HCT116 (cell line): Measurements from ENCODE around the gene PPT2. TPM values are rescaled to one million over a fixed set of nuclear protein-coding genes. Genes with fewer than 3 reads are reported as not detected.

Experiments
- ATAC-seq: fragments of 200-7000 bp; cut with Tn5 transposase; 2 replicates; pipeline ENCODE4 v1.9.1; 2020; ENCODE audit warnings: mild to moderate bottlenecking, moderate library complexity
- BruUV-seq: library from RNA; stranded (reverse); fragments of 400-500 nt; replicated peaks from 2 replicates; lab custom pipeline; 2021; lab: Mats Ljungman, UMichigan
- CTCF ChIA-PET: fragments of 300-600 bp; sonication (Branson Sonifier 250); formaldehyde crosslinking; loops from one replicate; lab custom pipeline; 2021; ENCODE audit warnings: antibody characterized with exemption; lab: Charles Lee
- POLR2A ChIA-PET: fragments of 300-600, 350-600 bp; sonication (Branson Sonifier 250); formaldehyde crosslinking; loops from one replicate; lab custom pipeline; 2021; ENCODE audit warnings: antibody characterized with exemption; lab: Charles Lee
- RAD21 ChIA-PET, 2 experiments: fragments of 300-600 bp; sonication (Branson Sonifier 250); formaldehyde crosslinking; loops; one replicate each; lab custom pipeline; 2023; ENCODE audit warnings: low total read pairs in 2 of 2; ENCODE audit not compliant: uncharacterized antibody in 2 of 2, unreplicated experiment in 2 of 2, low non-redundant PET in 1 of 2; lab: Charles Lee
- DNase-seq: peaks from one replicate; pipeline ENCODE4 v3.0.0-alpha.2; 2010; ENCODE audit warnings: low read depth, low spot score
- H2AFZ ChIP-seq: fragments of 200-600 bp; shearing (Covaris generic), sonication (generic); 2 replicates; pipeline ENCODE4 v1.6.1; 2017; ENCODE audit warnings: low read depth, mixed run types, mixed read lengths, antibody characterized with exemption, low read length; ENCODE audit not compliant: poor library complexity, severe bottlenecking
- H3K27ac ChIP-seq: 2 replicates; pipeline ENCODE4 v1.5.1; 2012; ENCODE audit warnings: low read depth, low read length
- H3K27me3 ChIP-seq: fragments of 200-600 bp; sonication (generic); 2 replicates; pipeline ENCODE4 v1.6.1; 2016; ENCODE audit warnings: mixed run types, low read length, mixed read lengths; ENCODE audit not compliant: insufficient read depth
- H3K36me3 ChIP-seq, 2 experiments: fragments of 200-500 bp in 1 of 2; fragments of 200-600 bp in 1 of 2; sonication (Bioruptor generic) in 1 of 2; sonication (generic) in 1 of 2; 2 replicates each; pipeline versions ENCODE4 v1.5.1 to v1.6.1; 2014 to 2016; ENCODE audit warnings: low read length in 2 of 2, inconsistent platforms in 1 of 2, mixed read lengths in 1 of 2, mixed run types in 1 of 2; ENCODE audit not compliant: insufficient read depth in 2 of 2, control insufficient read depth in 1 of 2
- H3K4me1 ChIP-seq, 2 experiments: fragments of 200-600 bp in 1 of 2; sonication (generic) in 1 of 2; 2 replicates each; pipeline versions ENCODE4 v1.5.1 to v1.6.1; 2012 to 2017; ENCODE audit warnings: low read length in 2 of 2, inconsistent platforms in 1 of 2, mild to moderate bottlenecking in 1 of 2, mixed read lengths in 1 of 2, mixed run types in 1 of 2, moderate library complexity in 1 of 2; ENCODE audit not compliant: insufficient read depth in 2 of 2, control insufficient read depth in 1 of 2
- H3K4me2 ChIP-seq: fragments of 200-600 bp; sonication (generic); 2 replicates; pipeline ENCODE4 v1.6.1; 2017; ENCODE audit warnings: mixed run types, low read length, mixed read lengths
- H3K4me3 ChIP-seq, 2 experiments: fragments of 200-600 bp in 1 of 2; sonication (generic) in 1 of 2; replicated peaks in 1 of 2; 2 replicates each; pipeline ENCODE4 v1.5.1; 2011 to 2016; ENCODE audit warnings: low read length in 2 of 2, control low read depth in 1 of 2, low read depth in 1 of 2, mild to moderate bottlenecking in 1 of 2, mixed read lengths in 1 of 2, mixed run types in 1 of 2
- H3K79me2 ChIP-seq: fragments of 200-600 bp; sonication (generic); 2 replicates; pipeline ENCODE4 v1.6.1; 2017; ENCODE audit warnings: mild to moderate bottlenecking, mixed run types, low read length, moderate library complexity, mixed read lengths; ENCODE audit not compliant: insufficient read depth
- H3K9ac ChIP-seq: fragments of 200-600 bp; sonication (generic); 2 replicates; pipeline ENCODE4 v1.6.1; 2016; ENCODE audit warnings: low read length, mixed read lengths
- H3K9me2 ChIP-seq: fragments of 200-600 bp; sonication (generic), shearing (Covaris generic); 2 replicates; pipeline ENCODE4 v1.6.1; 2017; ENCODE audit warnings: mixed run types, mild to moderate bottlenecking, moderate library complexity; ENCODE audit not compliant: insufficient read depth
- H3K9me3 ChIP-seq, 2 experiments: fragments of 200-500 bp in 1 of 2; fragments of 200-600 bp in 1 of 2; sonication (Bioruptor generic) in 1 of 2; sonication (generic) in 1 of 2; 2 replicates each; pipeline ENCODE4 v1.6.1; 2014 to 2017; ENCODE audit warnings: low read length in 2 of 2, mixed read lengths in 2 of 2, inconsistent platforms in 1 of 2, low read depth in 1 of 2, mild to moderate bottlenecking in 1 of 2, mixed run types in 1 of 2, moderate library complexity in 1 of 2; ENCODE audit not compliant: control insufficient read depth in 1 of 2, insufficient read depth in 1 of 2
- H4K20me1 ChIP-seq: fragments of 200-600 bp; sonication (generic), shearing (Covaris generic); 2 replicates; pipeline ENCODE4 v1.6.1; 2017; ENCODE audit warnings: mixed run types, mild to moderate bottlenecking, moderate library complexity; ENCODE audit not compliant: insufficient read depth
- CBX3 ChIP-seq: IDR thresholded peaks from 2 replicates; pipeline ENCODE4 v1.6.1; 2012; ENCODE audit warnings: low read depth
- EGR1 ChIP-seq: IDR thresholded peaks from 2 replicates; pipeline ENCODE4 v1.6.1; 2012; ENCODE audit warnings: low read depth
- SIN3A ChIP-seq: IDR thresholded peaks from 2 replicates; pipeline ENCODE4 v1.6.1; 2012; ENCODE audit warnings: low read depth
- intact Hi-C: fragments of 100-400 bp; cut with micrococcal nuclease; formaldehyde crosslinking; loops from 2 replicates; pipeline ENCODE4 v1.10.0; 2022
- total RNA-seq: library from RNA; stranded (reverse); gene quantifications from one replicate; pipeline ENCODE4 v1.2.1, GENCODE V29; 2021; ENCODE audit not compliant: unreplicated experiment
- TF ChIP-seq, protein P1 (sequence below): IDR thresholded peaks from 2 replicates; pipeline ENCODE4 v1.6.1; 2012; ENCODE audit warnings: low read depth
- TF ChIP-seq, protein P2 (sequence below): IDR thresholded peaks from 2 replicates; pipeline ENCODE4 v1.6.1; 2012

The PPT2 gene
- total RNA-seq, 1 experiment from 2014 or later, result 21.0 TPM

DNA sequence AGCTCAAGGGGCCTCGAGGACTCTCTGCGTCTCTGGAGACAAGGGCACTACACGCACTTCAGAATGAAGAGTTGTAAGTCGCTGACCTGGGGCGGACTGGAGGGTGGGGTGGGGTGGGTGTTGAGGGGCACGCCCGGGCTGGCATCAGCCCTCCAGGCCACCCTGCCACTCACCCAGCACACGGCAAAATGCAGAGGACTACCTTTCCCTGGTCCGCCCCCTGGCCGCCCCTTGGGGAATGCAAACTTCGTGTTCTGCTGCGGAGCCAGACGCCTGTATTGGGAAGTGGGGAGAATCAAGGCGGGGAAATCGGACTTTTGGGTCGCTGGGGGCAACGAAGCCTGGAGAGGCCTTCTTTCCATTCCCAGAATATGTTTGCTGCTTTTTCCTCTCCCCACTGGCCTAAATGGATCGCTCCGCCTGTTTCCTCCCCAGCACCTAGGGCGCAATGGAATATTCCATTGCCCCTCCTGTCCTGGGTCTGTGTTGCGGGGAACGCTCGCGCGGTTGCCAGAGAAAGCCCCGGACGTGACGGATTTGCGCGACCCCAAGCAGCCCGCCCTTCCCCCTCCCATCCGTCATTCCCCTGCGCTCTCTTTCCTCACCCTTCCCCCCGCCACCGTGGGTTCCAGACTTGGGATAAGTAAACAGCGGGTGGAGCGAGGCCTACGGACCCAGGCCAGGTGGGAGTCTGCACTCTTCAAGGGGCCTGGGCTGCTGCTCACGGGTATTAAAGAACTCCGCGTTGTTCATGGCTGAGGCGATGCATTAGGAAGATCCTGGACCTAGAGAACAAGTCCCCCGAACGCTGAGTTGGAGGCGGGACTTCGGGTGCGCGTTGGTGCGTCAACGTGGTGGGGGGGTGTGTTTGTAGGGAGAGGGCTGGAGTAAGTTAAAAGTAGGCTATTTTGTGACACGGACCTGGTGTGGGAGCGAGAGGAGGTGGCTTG is at the start of gene PPT2 (continued):
- TF ChIP-seq, protein P1, sequence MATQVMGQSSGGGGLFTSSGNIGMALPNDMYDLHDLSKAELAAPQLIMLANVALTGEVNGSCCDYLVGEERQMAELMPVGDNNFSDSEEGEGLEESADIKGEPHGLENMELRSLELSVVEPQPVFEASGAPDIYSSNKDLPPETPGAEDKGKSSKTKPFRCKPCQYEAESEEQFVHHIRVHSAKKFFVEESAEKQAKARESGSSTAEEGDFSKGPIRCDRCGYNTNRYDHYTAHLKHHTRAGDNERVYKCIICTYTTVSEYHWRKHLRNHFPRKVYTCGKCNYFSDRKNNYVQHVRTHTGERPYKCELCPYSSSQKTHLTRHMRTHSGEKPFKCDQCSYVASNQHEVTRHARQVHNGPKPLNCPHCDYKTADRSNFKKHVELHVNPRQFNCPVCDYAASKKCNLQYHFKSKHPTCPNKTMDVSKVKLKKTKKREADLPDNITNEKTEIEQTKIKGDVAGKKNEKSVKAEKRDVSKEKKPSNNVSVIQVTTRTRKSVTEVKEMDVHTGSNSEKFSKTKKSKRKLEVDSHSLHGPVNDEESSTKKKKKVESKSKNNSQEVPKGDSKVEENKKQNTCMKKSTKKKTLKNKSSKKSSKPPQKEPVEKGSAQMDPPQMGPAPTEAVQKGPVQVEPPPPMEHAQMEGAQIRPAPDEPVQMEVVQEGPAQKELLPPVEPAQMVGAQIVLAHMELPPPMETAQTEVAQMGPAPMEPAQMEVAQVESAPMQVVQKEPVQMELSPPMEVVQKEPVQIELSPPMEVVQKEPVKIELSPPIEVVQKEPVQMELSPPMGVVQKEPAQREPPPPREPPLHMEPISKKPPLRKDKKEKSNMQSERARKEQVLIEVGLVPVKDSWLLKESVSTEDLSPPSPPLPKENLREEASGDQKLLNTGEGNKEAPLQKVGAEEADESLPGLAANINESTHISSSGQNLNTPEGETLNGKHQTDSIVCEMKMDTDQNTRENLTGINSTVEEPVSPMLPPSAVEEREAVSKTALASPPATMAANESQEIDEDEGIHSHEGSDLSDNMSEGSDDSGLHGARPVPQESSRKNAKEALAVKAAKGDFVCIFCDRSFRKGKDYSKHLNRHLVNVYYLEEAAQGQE, result no peak
- TF ChIP-seq, all 23 proteins: peak for 13

DNA sequence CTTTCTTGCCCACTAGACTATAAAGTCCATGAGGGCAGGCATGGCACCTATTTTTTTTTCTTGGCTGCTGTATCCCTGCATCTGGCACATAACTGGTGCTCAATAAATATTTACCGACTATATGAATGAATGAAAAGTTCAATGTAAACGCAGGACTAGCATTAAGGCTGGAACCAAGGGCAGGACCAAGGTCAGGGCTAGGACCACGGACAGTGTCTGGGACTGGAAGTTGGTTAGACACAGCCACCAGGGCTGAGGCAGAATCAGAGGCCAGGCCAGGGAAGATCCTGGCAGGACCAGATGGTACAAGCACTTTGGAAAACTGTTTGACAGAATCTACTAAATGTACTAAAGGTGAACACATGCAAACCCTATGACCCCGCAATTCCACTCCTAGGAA is 48.5 kb upstream of the PPT2 start:
- no TSS peak for BruUV-seq

More for the DNA sequence above, 48.5 kb upstream of the PPT2 start:
- H3K9ac ChIP-seq, result no peak overlapping the region
- no peaks in the 10 kb centered on the region for H4K20me1 ChIP-seq
- H3K9me2 ChIP-seq, result no peaks in the 10 kb centered on the region
- no peak for DNase-seq
- ChIA-PET RAD21 (no interaction called here), CTCF (no interaction called here), POLR2A (no interaction called here)
- peak; percentile 43; the same call in 1 of the 2 replicates for ATAC-seq
- intact Hi-C loops, result no loop called here
- H3K27ac ChIP-seq, result no peak overlapping the region
- no peaks in the 10 kb centered on the region for H3K9me3 ChIP-seq
- no peak overlapping the region for H2AFZ ChIP-seq
- H3K79me2 ChIP-seq, result no peaks in the 10 kb centered on the region
- H3K4me1 ChIP-seq, result peaks cover 8 to 23% of the 10 kb centered on the region in 2 experiments; a peak in 3 of 4 replicates
- H3K36me3 ChIP-seq, result no peaks in the 10 kb centered on the region
- H3K4me2 ChIP-seq, result no peak overlapping the region
- no peak overlapping the region for H3K4me3 ChIP-seq
- TF ChIP-seq, protein P1, result peak; percentile 84
- TF ChIP-seq, protein P2, sequence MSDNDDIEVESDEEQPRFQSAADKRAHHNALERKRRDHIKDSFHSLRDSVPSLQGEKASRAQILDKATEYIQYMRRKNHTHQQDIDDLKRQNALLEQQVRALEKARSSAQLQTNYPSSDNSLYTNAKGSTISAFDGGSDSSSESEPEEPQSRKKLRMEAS, result no peak
- TF ChIP-seq EGR1 (no peak), CBX3 (no peak), SIN3A (no peak)
- no peaks in the 10 kb centered on the region for H3K27me3 ChIP-seq
